HG03108 (cell line): Measurements from ENCODE around the gene ZFP57.

Experiments
- ATAC-seq: cut with Tn5 transposase; IDR thresholded peaks from one replicate; pipeline ENCODE4 v1.9.1; 2021; ENCODE audit warnings: moderate library complexity; ENCODE audit not compliant: unreplicated experiment

The ZFP57 gene

DNA sequence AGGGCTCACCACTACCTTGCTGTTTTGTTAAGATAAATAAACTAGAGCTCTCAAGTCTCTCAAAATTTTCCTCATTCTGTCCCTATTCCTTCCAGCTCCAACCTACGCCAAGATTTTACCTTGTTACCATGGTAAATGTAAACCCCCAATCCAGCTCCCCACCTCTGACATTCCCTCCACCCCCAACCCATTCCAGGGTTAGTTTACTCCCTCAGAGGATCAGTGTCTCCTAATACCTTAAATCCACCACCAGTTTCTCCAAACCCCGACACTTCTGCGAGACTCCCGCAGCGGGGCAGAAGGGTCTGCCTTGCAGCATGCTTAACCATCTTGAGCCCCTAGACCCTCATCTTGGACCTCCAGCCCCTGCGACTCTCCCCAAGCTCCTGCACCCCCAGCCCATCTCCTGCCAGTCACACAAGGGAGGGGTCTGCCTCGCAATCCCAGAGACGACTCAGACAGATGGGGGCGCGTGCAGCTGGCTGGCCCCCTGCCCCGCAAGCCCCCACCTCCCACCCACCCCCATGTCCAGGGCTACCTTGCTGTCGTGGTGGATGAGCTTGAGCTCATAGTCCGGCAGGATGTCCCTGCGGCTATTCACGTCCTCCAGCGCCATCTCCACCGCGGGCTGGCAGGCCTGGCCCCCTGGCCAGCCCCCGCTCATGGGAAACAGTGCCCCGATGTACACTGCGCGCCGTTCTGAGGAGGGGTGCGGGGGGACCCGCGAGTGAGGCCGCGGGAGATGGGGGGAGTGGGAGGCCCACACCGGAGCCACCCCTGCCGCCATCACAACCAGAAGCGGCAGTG lies 53.8 kb downstream of the ZFP57 start:
- no peak for ATAC-seq

DNA sequence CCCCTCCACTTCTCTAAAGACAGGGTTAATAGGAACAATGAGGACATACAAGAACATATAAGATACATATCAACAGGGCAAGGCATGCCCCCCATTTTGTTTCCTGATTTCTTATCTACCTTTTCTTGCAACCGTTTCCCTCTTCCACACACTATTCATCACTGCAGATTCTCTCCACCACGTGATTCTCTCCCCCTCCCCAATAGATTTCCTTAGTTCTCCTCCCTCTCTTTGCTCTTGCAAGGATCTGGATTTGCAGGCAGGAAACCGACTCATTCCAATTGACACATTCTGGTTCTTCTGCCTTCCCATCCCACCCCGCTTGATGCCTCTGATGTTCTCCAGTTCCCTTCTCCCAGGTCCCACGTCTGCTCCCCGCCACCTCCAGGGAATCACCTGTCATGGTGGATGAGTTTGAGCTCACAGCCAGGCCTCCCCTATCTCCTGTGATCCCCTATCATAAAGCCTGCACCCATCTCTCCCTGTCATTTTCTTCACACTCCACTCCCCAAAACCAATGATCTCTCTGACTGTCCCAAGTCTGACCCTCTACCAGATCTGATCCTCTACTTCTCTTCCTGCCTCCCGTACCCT lies 55.5 kb downstream of the ZFP57 start:
- no peak for ATAC-seq

DNA sequence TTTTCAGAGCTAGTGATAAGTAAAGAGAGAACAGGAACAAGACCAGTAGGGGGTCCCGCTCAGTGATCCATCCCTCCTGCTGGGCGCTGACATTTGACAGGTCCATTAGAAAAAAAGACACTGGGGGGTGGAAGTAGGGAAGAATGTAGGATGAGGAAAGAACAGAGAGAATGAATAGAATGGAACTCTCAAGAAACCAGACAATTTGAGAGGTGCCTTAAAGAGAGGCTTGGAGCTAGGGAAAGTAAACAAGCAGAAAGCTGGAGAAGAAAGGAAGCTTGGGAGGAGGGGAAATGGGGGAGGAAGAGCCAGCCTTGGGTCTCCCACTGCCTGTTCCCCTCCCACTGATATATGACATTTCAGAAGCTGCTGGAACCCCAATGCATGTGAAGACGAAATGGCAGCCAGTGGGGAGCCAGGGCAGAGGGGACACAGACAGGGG lies 56.4 kb downstream of the ZFP57 start:
- ATAC-seq, result no peak
